ENCODE results near the gene PDXK.
"Not testable (repeated sequence)": the region's sequence is repeated elsewhere in the genome, so short reads cannot be mapped to it uniquely, and the experiment has no call there.

The PDXK gene

GRCh38 chr21:43697758-43698643, 20.9 kb upstream of the PDXK start:
- no peak for DNase-seq (ENCODE audit: low read depth)
- no peak overlapping the region for H3K4me3 ChIP-seq (ENCODE audit: control insufficient read depth, low read depth, low read length)
- TF ChIP-seq CTCF (IDR thresholded peaks at IDR 0.05; ENCODE audit: control insufficient read depth, insufficient read depth, low read depth, low read length, missing control alignments), result no peak

GRCh38 chr21:43699492-43699777, 19.5 kb upstream of the PDXK start:
- not testable (repeated sequence) for DNase-seq (ENCODE audit: low read depth); H3K4me3 ChIP-seq (ENCODE audit: control insufficient read depth, low read depth, low read length)

GRCh38 chr21:43699933-43700599, 18.9 kb upstream of the PDXK start:
- no peak for TF ChIP-seq CTCF (IDR thresholded peaks at IDR 0.05; ENCODE audit: control insufficient read depth, insufficient read depth, low read depth, low read length, missing control alignments)
- DNase-seq (ENCODE audit: low read depth), result no peak
- no peak overlapping the region for H3K4me3 ChIP-seq (ENCODE audit: control insufficient read depth, low read depth, low read length)

- no peak overlapping the region for H3K4me3 ChIP-seq (ENCODE audit: control insufficient read depth, low read depth, low read length)
- no peak for DNase-seq (ENCODE audit: low read depth)
- TF ChIP-seq CTCF (IDR thresholded peaks at IDR 0.05; ENCODE audit: control insufficient read depth, insufficient read depth, low read depth, low read length, missing control alignments), result no peak
Observed at GRCh38 chr21:43701936-43702784, 16.8 kb upstream of the PDXK start.

- no peak overlapping the region for H3K4me3 ChIP-seq (ENCODE audit: control insufficient read depth, low read depth, low read length)
- no peak for TF ChIP-seq CTCF (IDR thresholded peaks at IDR 0.05; ENCODE audit: control insufficient read depth, insufficient read depth, low read depth, low read length, missing control alignments)
- DNase-seq (ENCODE audit: low read depth), result no peak
Observed at GRCh38 chr21:43702785-43703034, 16.2 kb upstream of the PDXK start.

DNA sequence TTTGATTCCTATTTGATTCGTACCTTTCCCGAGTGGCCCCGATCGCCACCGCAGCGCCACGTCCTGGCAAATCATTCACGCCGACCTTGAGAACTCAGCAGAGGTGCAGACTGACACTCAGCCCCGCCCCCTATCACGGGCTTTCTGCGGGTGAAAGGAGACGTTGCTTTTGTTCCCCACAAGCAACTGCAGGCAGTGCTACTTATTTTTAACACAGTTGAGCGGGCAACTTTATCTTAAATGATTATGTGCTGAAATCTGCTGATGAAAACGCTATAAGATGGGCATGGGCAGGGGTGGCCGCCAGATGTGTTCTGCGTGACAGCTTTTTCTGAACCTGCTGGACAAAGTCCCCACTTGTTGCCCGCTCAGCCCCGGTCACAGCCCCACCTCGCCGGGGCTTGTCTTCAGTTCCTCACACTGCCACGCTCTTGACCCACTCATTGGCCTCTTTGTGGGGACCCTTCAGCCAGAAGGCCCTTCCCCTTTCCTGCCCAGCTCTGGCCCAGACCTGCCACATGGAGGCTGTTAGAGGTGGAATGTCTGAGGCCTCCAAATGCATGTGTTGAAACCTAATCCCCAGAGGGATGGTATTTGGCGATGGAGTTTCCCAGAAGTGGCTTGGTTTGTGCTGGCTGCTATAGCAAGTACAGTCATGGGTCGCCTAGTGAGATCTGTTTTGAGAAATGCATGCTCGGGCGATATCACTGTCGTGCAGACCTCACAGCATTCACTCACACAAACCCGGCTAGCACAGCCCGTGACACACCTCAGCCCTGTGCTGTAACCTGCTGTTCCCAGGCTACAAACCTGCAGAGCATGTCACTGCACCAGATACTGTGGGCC, 15.7 kb upstream of the PDXK start:
- DNase-seq (ENCODE audit: low read depth), result no peak
- H3K4me3 ChIP-seq (ENCODE audit: control insufficient read depth, low read depth, low read length), result no peak overlapping the region
- TF ChIP-seq CTCF (IDR thresholded peaks at IDR 0.05; ENCODE audit: control insufficient read depth, insufficient read depth, low read depth, low read length, missing control alignments), result no peak

Measured in AG09309 (cell line).